ENCODE results near the gene TSHZ2. TPM values are rescaled to one million over a fixed set of nuclear protein-coding genes. Genes with fewer than 3 reads are reported as not detected.

The TSHZ2 gene
- total and polyA plus RNA-seq, 2 donors (not counting 3 experiments of a cell fraction or from before 2014, with no cell fraction given), result not detected

GRCh38 chr20:53379833-53380120 lies 407.6 kb downstream of the TSHZ2 start:
- intact Hi-C loops (cut with micrococcal nuclease) (no loop called here), dilution Hi-C loops (cut with MboI; ENCODE audit: extremely low pct_ligation_motif_present, low sequenced_read_pairs) (no loop called here)
- DNase-seq (ENCODE audit: low read depth, low spot score), result no peak
- no peaks in the 10 kb centered on the region for H3K9me1 ChIP-seq (replicated peaks; ENCODE audit: control insufficient read depth, extremely low read depth, insufficient read depth, low read length)
- H3K79me2 ChIP-seq (ENCODE audit: control insufficient read depth, insufficient read depth, low read length), result no peaks in the 10 kb centered on the region
- no peak for FAIRE-seq
- TF ChIP-seq JUN (IDR thresholded peaks at IDR 0.05; ENCODE audit: borderline replicate concordance, insufficient read depth, insufficient read length, low read depth) (no peak), POLR2AphosphoS5 (IDR thresholded peaks at IDR 0.05; ENCODE audit: insufficient read depth, low read depth, low read length) (no peak), GATA2 (IDR thresholded peaks at IDR 0.05; ENCODE audit: insufficient read depth, insufficient read length, low read depth, low read length) (no peak), FOS (IDR thresholded peaks at IDR 0.05; ENCODE audit: borderline replicate concordance, insufficient read depth, low read length) (no peak), POLR2A (IDR thresholded peaks at IDR 0.05; ENCODE audit: low read depth, low read length) (no peak), MAX (IDR thresholded peaks at IDR 0.05; ENCODE audit: insufficient read depth, insufficient read length) (no peak), EZH2 (IDR thresholded peaks at IDR 0.05; ENCODE audit: borderline replicate concordance, low read depth, low read length, severe bottlenecking) (no peak), CTCF (IDR thresholded peaks at IDR 0.05; ENCODE audit: extremely low read depth in 1 of 2, insufficient read depth in 1 of 2, low read depth in 1 of 2, low read length in 2 of 2) (no peak), MYC (IDR thresholded peaks at IDR 0.05; ENCODE audit: low read depth, low read length) (no peak)
- H3K4me2 ChIP-seq (ENCODE audit: insufficient read depth, low read length), result no peak overlapping the region
- no peaks in the 10 kb centered on the region for H3K27me3 ChIP-seq (ENCODE audit: control insufficient read depth in 2 of 2, insufficient read depth in 2 of 2, low read length in 2 of 2)
- no peaks in the 10 kb centered on the region for H3K4me1 ChIP-seq (ENCODE audit: control insufficient read depth, extremely low read depth, insufficient read depth, low read length)
- CTCF ChIA-PET, result no interaction called here
- no peak overlapping the region for H2AFZ ChIP-seq (ENCODE audit: low read depth, low read length)
- no peaks in the 10 kb centered on the region for H3K36me3 ChIP-seq (ENCODE audit: control insufficient read depth in 2 of 2, extremely low read depth in 1 of 2, insufficient read depth in 2 of 2, low read length in 2 of 2)
- no peak overlapping the region for H3K9ac ChIP-seq (replicated peaks; ENCODE audit: extremely low read depth, insufficient read depth, low read length)
- no peaks in the 10 kb centered on the region for H3K9me3 ChIP-seq (replicated peaks; ENCODE audit: control insufficient read depth, insufficient read depth, low read length)
- BruUV-seq (replicated peaks), result no TSS peak
- POLR2A ChIA-PET, result no interaction called here
- no peak overlapping the region for H3K27ac ChIP-seq (ENCODE audit: insufficient read depth, low read depth, low read length)
- no peak overlapping the region for H3K4me3 ChIP-seq (replicated peaks in 1 of 3; ENCODE audit: insufficient read depth in 1 of 3, low read depth in 1 of 3, low read length in 3 of 3)
- no peaks in the 10 kb centered on the region for H4K20me1 ChIP-seq (replicated peaks; ENCODE audit: control insufficient read depth, extremely low read depth, insufficient read depth, low read length)
